Activated T-cell treated with anti-CD3 and anti-CD28 coated beads, Interleukin-2, amount 50 U/mL, for 4 hours (primary cell): ENCODE data around the gene IGF1. TPM values are rescaled to one million over a fixed set of nuclear protein-coding genes. Genes with fewer than 3 reads are reported as not detected.

Source experiments
- ATAC-seq, 2 donors: fragments of 200-7000 bp; cut with Tn5 transposase; one replicate each; pipeline ENCODE4 v1.10.0; 2021
- DNase-seq: peaks from one replicate; pipeline ENCODE4 v3.0.0-alpha.2; 2020
- H3K27me3 Mint-ChIP-seq: one replicate; pipeline ENCODE4 v1.8.0; 2021; ENCODE audit warnings: low read depth, mixed read lengths
- H3K36me3 Mint-ChIP-seq: one replicate; pipeline ENCODE4 v1.8.0; 2022; ENCODE audit warnings: mixed read lengths; ENCODE audit not compliant: insufficient read depth
- H3K4me1 Mint-ChIP-seq: one replicate; pipeline ENCODE4 v1.8.0; 2021; ENCODE audit warnings: low read depth, mixed read lengths
- H3K4me3 Mint-ChIP-seq: one replicate; pipeline ENCODE4 v1.8.0; 2021; ENCODE audit warnings: mild to moderate bottlenecking, moderate library complexity, mixed read lengths
- H3K9me3 Mint-ChIP-seq: one replicate; pipeline ENCODE4 v1.8.0; 2021; ENCODE audit warnings: mixed read lengths
- total RNA-seq, 3 donors: library from RNA; stranded (reverse); gene quantifications; one replicate each; pipeline ENCODE4 v1.2.1, GENCODE V29; 2021

The IGF1 gene
- total RNA-seq: under 1 TPM; 0.33 to 0.51 (median 0.50) TPM

DNA sequence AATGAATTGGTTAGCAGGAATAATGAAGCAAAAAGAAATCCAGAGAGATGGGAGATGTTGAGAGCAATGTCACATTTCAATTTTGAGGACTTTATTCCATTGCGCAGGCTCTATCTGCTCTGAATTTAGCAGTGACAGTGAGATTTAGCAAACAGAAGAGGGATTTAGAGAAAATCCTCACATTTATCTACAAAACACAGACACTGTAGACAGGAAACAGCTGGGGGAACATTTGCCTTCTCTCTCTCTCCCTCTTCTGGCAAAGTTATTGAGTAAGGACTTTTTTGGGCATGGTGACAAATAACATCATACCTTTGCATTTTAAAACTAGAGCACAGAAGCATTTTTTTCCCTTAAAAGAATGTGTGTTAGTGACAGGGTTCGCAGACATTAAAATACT lies at the start of gene IGF1:
IGF1 (minus strand) TSS at position 158 of the 400 bp plus-strand sequence. CDS start 182 bp downstream, outside the sequence.
- DNase-seq (no peak), ATAC-seq (no peak)
- Mint-ChIP-seq H3K27me3 (peaks cover 8% of the 10 kb centered on the region), H3K4me1 (peaks cover 18% of the 10 kb centered on the region), H3K9me3 (no peaks in the 10 kb centered on the region), H3K4me3 (no peak within 1 kb of the TSS), H3K36me3 (no peaks in the 10 kb centered on the region)

DNA sequence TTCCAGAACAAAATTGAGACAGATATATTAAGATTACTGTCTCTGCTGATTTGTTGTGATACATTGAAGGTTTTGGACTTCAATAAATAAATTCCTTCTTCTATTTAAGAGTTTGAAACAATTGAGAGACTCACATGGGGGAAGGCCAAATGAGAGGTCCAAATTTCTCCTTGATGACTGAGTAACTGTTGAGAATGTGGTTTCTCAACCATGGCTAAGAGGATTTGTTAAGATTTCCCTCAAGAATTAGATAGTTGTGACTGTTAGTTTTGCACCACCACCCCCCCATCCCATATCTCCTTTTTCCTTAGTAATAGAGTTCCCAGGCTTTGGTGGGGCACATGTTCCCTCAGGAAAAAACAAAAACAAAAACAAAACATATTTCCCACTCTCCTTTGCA lies 47.7 kb upstream of the IGF1 start:
- no peaks in the 10 kb centered on the region for H3K9me3 Mint-ChIP-seq
- H3K4me3 Mint-ChIP-seq: no peak overlapping the region
- no peaks in the 10 kb centered on the region for H3K4me1 Mint-ChIP-seq
- peaks cover 5% of the 10 kb centered on the region for H3K27me3 Mint-ChIP-seq
- ATAC-seq (no peak), DNase-seq (no peak)
- no peaks in the 10 kb centered on the region for H3K36me3 Mint-ChIP-seq

DNA sequence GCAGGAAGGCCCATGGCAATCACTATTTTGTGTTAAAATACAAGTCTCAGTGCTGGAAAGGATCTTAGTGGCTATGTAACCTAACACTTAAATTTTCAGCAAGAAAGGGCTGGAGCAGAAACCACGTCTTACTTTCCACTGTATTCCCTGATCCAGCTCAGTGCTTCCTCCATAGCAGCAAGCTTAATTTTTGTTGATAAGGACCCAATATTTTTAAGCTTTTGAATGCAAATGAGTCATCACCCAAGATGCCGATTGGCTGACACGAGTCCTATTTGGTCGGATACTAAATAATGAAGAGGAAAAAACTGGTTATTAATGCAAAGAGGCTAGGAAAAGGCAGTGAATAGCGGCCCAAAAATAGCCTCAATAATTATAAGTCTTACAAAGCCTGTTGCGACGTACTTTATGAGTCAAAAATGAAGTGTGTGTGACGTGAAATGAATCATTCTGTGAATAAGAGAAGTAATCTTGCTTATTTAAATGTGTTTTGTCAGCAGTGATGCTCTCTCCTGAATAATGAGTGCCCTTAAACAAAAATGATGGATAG lies 46.9 kb upstream of the IGF1 start:
- H3K27me3 Mint-ChIP-seq: peaks cover 5% of the 10 kb centered on the region
- no peaks in the 10 kb centered on the region for H3K4me1 Mint-ChIP-seq
- DNase-seq (no peak), ATAC-seq (no peak)
- no peak overlapping the region for H3K4me3 Mint-ChIP-seq
- no peaks in the 10 kb centered on the region for H3K36me3 Mint-ChIP-seq
- no peaks in the 10 kb centered on the region for H3K9me3 Mint-ChIP-seq

DNA sequence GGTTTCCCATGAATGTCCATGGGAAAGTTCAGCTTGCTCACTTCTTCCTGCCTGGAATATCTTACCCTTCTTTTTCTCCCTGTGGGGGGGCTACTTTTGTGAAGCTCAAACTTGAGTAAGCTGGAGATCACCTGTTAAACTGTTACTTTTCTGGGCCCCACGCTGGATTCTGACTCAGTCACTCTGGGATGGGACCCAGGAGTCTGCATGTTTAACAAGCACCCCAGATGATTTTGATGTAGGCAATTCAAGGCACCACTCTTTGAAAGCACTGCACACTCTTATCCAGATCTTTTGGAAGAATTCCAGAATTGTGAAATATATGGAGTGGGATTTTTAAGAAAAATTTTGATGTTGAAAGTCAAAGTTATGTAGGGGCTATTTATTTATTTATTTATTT lies 46.3 kb upstream of the IGF1 start:
- DNase-seq (no peak), ATAC-seq (no peak)
- Mint-ChIP-seq H3K27me3 (peaks cover 5% of the 10 kb centered on the region), H3K4me1 (no peaks in the 10 kb centered on the region), H3K9me3 (no peaks in the 10 kb centered on the region), H3K36me3 (no peaks in the 10 kb centered on the region), H3K4me3 (no peak overlapping the region)

DNA sequence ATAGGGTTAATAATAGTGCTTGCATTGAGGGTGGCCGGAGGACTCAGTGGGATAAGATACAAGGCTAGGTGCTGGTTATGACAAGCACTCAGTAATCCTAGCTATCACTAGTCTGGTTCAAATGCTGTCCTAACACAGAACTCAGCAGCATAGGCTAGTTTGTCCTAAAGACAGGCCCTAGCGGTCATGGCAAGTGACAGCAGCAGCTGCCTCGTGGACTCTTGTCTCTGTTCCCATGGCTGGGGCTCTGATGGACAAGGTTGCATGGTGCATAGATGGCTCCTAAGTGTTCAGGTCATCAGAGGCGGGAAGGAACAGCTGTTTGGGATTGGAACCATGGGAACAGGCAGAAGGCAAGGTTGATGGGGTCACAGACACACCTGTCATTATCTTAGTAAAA lies 42.4 kb upstream of the IGF1 start:
- no peak overlapping the region for H3K4me3 Mint-ChIP-seq
- no peaks in the 10 kb centered on the region for H3K4me1 Mint-ChIP-seq
- H3K36me3 Mint-ChIP-seq: no peaks in the 10 kb centered on the region
- DNase-seq: no peak
- peaks cover 3% of the 10 kb centered on the region for H3K27me3 Mint-ChIP-seq
- H3K9me3 Mint-ChIP-seq: no peaks in the 10 kb centered on the region
- no peak for ATAC-seq

DNA sequence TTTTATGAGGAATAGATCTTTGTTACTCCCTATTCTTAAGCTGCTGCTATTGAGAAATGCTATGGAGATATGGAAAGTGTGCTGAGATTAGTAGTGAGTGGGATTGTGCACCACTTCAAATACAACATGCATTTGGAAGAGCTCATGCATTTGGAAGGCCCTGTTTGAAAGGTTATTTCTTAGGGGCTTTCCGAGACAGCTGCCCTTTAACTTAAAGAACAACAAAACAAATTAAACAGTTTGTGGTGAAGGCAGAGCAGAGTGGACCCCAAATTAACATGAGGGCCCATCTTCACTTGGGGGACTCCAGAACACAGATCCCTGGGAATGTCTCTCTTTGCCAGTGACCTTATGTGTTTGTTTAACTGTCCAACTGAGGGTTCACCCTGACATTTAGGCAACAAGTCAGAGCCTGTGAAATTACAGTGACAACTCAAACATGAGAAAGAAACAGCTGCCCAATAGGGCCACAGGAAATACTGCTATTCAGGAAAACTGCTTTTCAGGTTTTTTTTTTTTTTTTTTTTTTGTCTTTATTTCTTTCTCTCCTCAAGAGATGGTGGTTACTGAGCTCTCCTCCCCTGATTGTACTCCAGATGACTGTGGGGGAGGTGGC lies 41.4 kb upstream of the IGF1 start:
- Mint-ChIP-seq H3K4me3 (no peak overlapping the region), H3K9me3 (no peaks in the 10 kb centered on the region), H3K4me1 (no peaks in the 10 kb centered on the region), H3K36me3 (no peaks in the 10 kb centered on the region), H3K27me3 (peaks cover 3% of the 10 kb centered on the region)
- DNase-seq (no peak), ATAC-seq (no peak)

DNA sequence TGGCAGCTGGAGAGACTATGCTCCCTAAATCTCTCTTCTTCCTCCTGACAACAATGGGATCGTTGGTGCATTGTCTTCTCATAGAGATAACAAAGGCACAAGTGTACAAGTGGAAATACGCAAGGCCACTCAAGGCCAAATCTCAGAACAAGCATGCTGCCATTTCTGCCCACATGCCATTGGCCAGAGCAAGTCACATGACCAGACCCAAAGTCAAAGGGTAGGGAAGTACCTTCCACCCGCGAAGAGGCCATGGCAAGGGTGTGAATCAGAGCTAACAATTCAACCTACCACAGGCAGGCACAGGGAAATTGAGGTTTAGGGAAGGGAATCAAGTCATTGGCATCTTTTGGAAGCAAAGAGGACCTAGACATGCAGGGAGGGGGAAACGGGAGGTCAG lies 38.5 kb upstream of the IGF1 start:
- Mint-ChIP-seq H3K9me3 (no peaks in the 10 kb centered on the region), H3K4me1 (no peaks in the 10 kb centered on the region), H3K4me3 (no peak overlapping the region), H3K36me3 (no peaks in the 10 kb centered on the region), H3K27me3 (peaks cover 6% of the 10 kb centered on the region)
- DNase-seq: no peak
- ATAC-seq: no peak

DNA sequence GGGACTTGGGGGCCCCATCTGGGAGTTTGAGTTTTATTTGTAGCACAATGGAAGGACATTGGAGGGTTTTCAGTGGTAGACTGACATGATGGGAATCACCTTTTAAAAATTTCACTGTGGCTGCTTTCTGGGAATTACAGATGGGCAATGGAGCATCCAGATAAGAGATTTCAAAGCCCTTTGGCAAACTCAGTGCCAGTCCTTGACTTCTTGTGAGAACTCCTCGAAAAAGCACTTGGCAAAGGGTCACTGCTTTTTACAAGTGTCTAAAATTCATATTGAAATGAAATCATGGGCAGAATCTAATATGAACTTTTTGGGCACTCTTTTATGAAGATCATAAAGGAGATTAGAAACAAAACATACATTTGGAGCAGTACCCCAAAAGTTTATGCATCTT lies 34.3 kb upstream of the IGF1 start:
- no peak for ATAC-seq

DNA sequence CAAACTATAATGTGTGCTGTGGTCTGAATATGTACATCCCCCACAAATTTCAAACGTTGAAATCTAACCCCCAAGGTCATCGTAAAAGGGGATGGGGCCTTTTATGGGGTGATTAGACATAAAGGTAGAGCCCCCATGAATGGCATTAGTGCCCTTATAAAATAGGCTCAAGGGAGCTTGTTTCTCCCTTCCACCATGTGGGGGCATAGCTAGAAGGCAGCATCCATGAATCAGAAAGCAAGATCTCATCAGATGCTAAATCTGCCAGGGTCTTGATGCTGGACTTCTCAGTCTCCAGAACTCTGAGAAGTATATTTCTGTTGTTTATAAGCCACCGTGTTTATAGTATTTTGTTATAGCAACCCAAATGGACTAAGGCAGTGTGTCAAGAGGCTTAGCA lies 33.4 kb upstream of the IGF1 start:
- H3K9me3 Mint-ChIP-seq: no peaks in the 10 kb centered on the region
- peaks cover 3% of the 10 kb centered on the region for H3K27me3 Mint-ChIP-seq
- no peak for ATAC-seq
- no peak overlapping the region for H3K4me3 Mint-ChIP-seq
- H3K36me3 Mint-ChIP-seq: no peaks in the 10 kb centered on the region
- DNase-seq: no peak
- no peaks in the 10 kb centered on the region for H3K4me1 Mint-ChIP-seq

More for the DNA sequence above, 34.3 kb upstream of the IGF1 start:
- Mint-ChIP-seq H3K36me3 (no peaks in the 10 kb centered on the region), H3K9me3 (no peaks in the 10 kb centered on the region), H3K4me3 (no peak overlapping the region), H3K4me1 (no peaks in the 10 kb centered on the region), H3K27me3 (peaks cover 6% of the 10 kb centered on the region)
- DNase-seq: no peak

DNA sequence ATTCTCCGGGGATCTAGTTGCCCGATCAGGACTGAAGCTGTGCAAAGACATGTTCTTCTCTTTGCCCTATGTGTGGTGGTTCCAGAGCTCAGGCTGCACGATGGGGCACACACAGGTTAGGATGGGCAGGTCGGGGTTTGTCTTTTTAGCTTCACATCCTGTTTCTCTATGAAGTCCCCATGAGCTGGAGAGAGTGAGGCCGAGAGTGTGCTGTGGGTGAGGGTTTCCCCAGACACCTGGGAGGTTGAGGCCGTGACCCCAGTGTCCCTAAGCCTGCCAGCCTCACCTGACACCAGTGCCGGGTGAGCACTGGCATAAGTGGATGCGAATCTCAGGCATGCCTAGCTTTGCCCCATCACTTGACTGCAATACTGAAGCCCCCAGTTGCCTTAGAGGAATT lies 32.9 kb upstream of the IGF1 start:
- ATAC-seq: no peak
- H3K4me3 Mint-ChIP-seq: no peak overlapping the region
- H3K27me3 Mint-ChIP-seq: peaks cover 2% of the 10 kb centered on the region
- no peaks in the 10 kb centered on the region for H3K9me3 Mint-ChIP-seq
- H3K36me3 Mint-ChIP-seq: no peaks in the 10 kb centered on the region
- no peak for DNase-seq
- no peaks in the 10 kb centered on the region for H3K4me1 Mint-ChIP-seq

DNA sequence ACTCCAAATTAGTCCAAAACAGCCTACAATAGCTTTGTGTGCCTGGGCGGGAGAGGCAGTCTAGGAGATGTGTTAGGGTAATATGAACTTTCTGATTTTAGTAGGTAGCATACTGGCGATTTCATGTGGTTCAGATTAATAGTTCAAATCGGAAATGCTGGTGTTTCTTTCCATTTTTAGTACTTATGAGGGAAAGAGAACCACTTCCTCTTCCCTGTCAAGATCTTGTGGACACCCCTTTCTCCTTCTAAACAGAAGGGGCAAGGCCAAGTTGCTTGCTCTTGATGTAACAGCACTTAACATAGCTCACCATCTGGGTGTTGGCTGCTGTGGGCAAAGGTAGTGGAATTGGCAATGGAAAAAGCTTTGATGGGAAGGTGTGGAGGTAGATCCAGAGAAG lies 32.2 kb upstream of the IGF1 start:
- H3K4me3 Mint-ChIP-seq: no peak overlapping the region

DNA sequence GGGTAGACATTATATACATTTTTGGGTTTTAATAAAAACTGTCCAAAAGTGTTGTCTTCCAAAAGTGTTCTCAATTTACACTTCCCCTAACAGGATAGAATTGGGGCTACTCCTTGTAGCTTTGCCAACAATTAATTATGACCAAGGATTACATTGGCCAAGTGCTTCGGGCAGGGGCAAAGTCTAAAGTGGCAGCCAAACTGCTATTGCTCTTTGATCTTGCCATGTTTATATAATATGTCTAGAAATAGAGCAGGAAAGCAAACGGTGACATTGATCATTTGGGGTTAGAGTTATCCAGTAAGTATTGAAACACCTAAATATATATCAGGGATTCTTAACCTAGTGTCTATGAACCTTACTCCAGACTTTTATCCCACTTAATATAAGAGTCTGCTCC lies 31.2 kb upstream of the IGF1 start:
- Mint-ChIP-seq H3K9me3 (no peaks in the 10 kb centered on the region), H3K4me1 (no peaks in the 10 kb centered on the region), H3K36me3 (no peaks in the 10 kb centered on the region), H3K27me3 (peaks cover 2% of the 10 kb centered on the region), H3K4me3 (no peak overlapping the region)
- DNase-seq (no peak), ATAC-seq (no peak)

More for the DNA sequence above, 32.2 kb upstream of the IGF1 start:
- no peak for DNase-seq
- H3K9me3 Mint-ChIP-seq: no peaks in the 10 kb centered on the region
- ATAC-seq: no peak
- no peaks in the 10 kb centered on the region for H3K4me1 Mint-ChIP-seq
- no peaks in the 10 kb centered on the region for H3K36me3 Mint-ChIP-seq
- H3K27me3 Mint-ChIP-seq: peaks cover 2% of the 10 kb centered on the region

DNA sequence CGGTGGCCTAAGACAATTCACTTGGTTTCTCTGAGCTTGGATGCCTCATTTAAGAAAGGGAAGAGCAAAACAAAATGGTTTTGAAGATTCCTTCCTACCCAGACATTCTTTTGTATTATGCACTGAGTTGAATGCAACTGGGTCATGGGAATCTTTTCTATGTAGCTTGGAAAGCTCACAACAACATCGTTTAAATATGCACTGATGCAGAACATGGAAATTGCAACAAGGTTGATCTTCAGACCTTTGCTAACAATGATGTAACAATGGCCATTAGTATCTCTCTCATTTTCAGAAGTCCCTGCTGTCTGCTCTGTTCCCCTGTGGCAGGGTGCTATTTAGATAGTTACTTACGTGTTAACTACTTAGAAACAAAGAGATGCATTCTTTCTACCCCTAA lies 30.1 kb upstream of the IGF1 start:
- ATAC-seq (no peak), DNase-seq (no peak)
- H3K36me3 Mint-ChIP-seq: no peaks in the 10 kb centered on the region
- H3K4me1 Mint-ChIP-seq: no peaks in the 10 kb centered on the region
- H3K4me3 Mint-ChIP-seq: no peak overlapping the region
- H3K27me3 Mint-ChIP-seq: peaks cover 2% of the 10 kb centered on the region
- H3K9me3 Mint-ChIP-seq: no peaks in the 10 kb centered on the region

DNA sequence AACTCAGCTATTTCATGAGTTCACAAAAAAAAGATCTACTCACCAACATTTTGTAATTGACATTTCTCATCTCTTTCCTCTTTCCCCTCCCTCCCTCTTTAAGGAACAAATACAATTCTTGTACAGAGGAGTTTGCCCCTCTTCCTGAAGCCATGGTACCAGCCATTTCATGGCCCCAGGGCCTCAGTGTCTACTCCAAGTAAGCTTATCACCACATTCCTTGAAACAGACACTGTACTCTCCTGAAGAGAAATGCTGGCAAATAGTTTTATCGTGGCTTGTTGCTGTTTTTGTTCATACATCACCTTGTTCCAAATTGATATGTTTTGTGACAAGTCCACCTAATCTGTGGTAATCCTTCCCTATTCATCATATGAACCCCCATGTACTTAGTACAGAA lies 29.7 kb upstream of the IGF1 start:
- no peaks in the 10 kb centered on the region for H3K9me3 Mint-ChIP-seq
- DNase-seq (no peak), ATAC-seq (no peak)
- no peak overlapping the region for H3K4me3 Mint-ChIP-seq
- no peaks in the 10 kb centered on the region for H3K36me3 Mint-ChIP-seq
- peaks cover 2% of the 10 kb centered on the region for H3K27me3 Mint-ChIP-seq
- H3K4me1 Mint-ChIP-seq: no peaks in the 10 kb centered on the region

DNA sequence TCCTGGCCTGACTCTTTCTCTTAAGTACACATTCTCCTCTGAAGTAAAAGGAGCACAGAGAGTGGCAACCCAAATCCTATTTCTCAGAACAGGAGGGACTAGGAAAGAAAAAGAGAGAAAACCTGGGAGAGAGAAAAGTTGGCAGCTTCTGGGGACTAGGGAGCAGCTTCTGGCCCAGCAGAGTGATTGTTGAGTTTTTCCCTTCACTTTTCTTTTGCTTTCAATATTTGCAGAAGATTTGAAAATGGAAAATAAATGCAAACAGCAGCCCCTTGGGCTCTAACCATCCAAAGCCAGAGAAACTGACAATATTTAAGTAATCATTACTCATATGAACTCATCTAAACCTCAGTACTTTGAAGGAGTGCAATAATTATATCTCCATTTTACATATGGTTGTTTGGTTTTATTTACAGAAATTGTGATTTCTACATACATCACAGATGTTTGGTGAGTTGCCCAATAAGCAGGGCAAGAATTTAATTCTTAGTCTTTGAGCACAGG lies 28.8 kb upstream of the IGF1 start:
- no peaks in the 10 kb centered on the region for H3K9me3 Mint-ChIP-seq
- H3K4me3 Mint-ChIP-seq: no peak overlapping the region
- DNase-seq (no peak), ATAC-seq (no peak)
- H3K4me1 Mint-ChIP-seq: no peaks in the 10 kb centered on the region
- no peaks in the 10 kb centered on the region for H3K27me3 Mint-ChIP-seq
- no peaks in the 10 kb centered on the region for H3K36me3 Mint-ChIP-seq
